ENCODE results near the gene ZAR1.

The ZAR1 gene

DNA sequence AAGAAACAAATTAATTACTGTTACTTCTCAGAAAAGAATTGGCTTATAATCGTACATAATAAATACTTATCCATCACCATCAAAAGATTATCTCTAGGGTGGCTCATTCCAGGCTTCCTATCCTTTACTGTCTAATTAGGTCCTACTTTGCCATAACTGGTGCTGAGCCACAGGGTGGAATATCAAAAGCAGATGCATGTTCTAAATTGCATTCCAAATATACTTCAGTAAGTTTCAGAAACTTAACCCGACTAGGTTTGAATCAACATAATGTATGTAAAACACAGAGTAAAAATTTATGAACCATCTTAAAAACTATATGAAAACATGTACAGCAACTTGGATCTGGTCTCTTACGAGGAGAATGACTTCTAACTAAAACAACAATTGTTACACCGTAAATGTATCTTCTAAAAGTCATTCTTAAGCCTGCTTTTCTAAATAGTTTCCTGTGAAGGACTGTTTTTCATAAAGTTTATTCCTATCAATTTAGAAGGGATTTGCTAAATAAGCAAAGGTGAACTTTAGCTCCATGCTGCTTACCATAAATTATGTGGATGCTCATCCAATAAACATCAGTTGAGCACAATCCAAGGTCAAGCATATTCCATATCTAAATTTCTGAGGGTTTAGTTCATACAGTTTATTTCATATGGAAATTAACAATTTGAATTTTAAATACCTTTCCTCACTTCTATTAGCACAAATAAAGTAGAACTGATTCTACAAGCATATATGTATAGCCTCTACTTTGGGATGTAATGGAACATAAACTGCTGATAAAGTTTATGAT lies 13.4 kb downstream of the ZAR1 start:
- Histone ChIP-seq H3K36me3 (ENCODE audit: insufficient read depth, insufficient read length, low read length) (peaks cover 35% of the 10 kb centered on the region), H3K4me3 (ENCODE audit: insufficient read length, low read depth) (no peak overlapping the region)
- DNase-seq (ENCODE audit: low read depth, low spot score) = no peak

GRCh38 chr4:48504026-48504330 lies 13.9 kb downstream of the ZAR1 start:
- DNase-seq (ENCODE audit: low read depth, low spot score) = no peak
- Histone ChIP-seq H3K4me3 (ENCODE audit: insufficient read length, low read depth) (no peak overlapping the region), H3K9ac (ENCODE audit: insufficient read length, low read depth) (no peak overlapping the region), H3K27me3 (ENCODE audit: insufficient read depth, insufficient read length) (no peaks in the 10 kb centered on the region), H3K4me1 (ENCODE audit: insufficient read depth, insufficient read length) (no peaks in the 10 kb centered on the region), H3K9me3 (ENCODE audit: insufficient read depth, low read length) (no peaks in the 10 kb centered on the region), H3K36me3 (ENCODE audit: insufficient read depth, insufficient read length, low read length) (peaks cover 40% of the 10 kb centered on the region)
- TF ChIP-seq YY1 (IDR thresholded peaks at IDR 0.05; ENCODE audit: insufficient read depth, insufficient read length) = no peak
- TF ChIP-seq ZNF274 (IDR thresholded peaks at IDR 0.05; ENCODE audit: low read depth, low read length) = no peak
- no peak for TF ChIP-seq SUZ12 (IDR thresholded peaks at IDR 0.05; ENCODE audit: extremely low read depth, insufficient read depth, insufficient read length)

More for the DNA sequence above, 13.4 kb downstream of the ZAR1 start:
- Histone ChIP-seq H3K9me3 (ENCODE audit: insufficient read depth, low read length) (no peaks in the 10 kb centered on the region), H3K9ac (ENCODE audit: insufficient read length, low read depth) (no peak overlapping the region), H3K27me3 (ENCODE audit: insufficient read depth, insufficient read length) (no peaks in the 10 kb centered on the region), H3K4me1 (ENCODE audit: insufficient read depth, insufficient read length) (no peaks in the 10 kb centered on the region)
- TF ChIP-seq SUZ12 (IDR thresholded peaks at IDR 0.05; ENCODE audit: extremely low read depth, insufficient read depth, insufficient read length) (no peak), YY1 (IDR thresholded peaks at IDR 0.05; ENCODE audit: insufficient read depth, insufficient read length) (no peak), ZNF274 (IDR thresholded peaks at IDR 0.05; ENCODE audit: low read depth, low read length) (no peak)

- no peak overlapping the region for H3K4me3 ChIP-seq (ENCODE audit: insufficient read length, low read depth)
- no peaks in the 10 kb centered on the region for H3K4me1 ChIP-seq (ENCODE audit: insufficient read depth, insufficient read length)
- H3K9ac ChIP-seq (ENCODE audit: insufficient read length, low read depth) = no peak overlapping the region
- H3K27me3 ChIP-seq (ENCODE audit: insufficient read depth, insufficient read length) = no peaks in the 10 kb centered on the region
- no peak for TF ChIP-seq ZNF274 (IDR thresholded peaks at IDR 0.05; ENCODE audit: low read depth, low read length)
- TF ChIP-seq YY1 (IDR thresholded peaks at IDR 0.05; ENCODE audit: insufficient read depth, insufficient read length) = no peak
- no peak for TF ChIP-seq SUZ12 (IDR thresholded peaks at IDR 0.05; ENCODE audit: extremely low read depth, insufficient read depth, insufficient read length)
- DNase-seq (ENCODE audit: low read depth, low spot score) = no peak
- peaks cover 38% of the 10 kb centered on the region for H3K36me3 ChIP-seq (ENCODE audit: insufficient read depth, insufficient read length, low read length)
- no peaks in the 10 kb centered on the region for H3K9me3 ChIP-seq (ENCODE audit: insufficient read depth, low read length)
Observed at GRCh38 chr4:48504352-48504751, 14.3 kb downstream of the ZAR1 start.

DNA sequence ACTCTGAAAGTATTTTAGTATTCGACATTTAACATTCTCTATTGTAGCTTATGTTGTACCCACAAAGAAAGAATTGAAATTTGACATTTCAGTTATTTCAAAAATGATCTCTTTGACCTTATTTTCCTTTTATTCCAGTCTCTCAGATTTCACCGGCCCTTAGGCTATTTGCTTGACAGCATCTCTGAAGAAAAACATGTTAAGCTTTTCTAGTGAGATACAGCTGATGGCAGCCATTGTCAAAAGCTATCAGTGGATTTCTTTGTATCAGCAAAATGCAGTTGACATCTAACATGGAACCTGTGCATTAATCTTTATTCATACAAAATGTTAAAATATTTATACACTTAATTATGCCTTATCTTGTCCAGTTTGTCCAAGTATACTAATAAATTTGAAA lies 16.7 kb downstream of the ZAR1 start:
- H3K9ac ChIP-seq (ENCODE audit: insufficient read length, low read depth) = no peak overlapping the region
- no peaks in the 10 kb centered on the region for H3K4me1 ChIP-seq (ENCODE audit: insufficient read depth, insufficient read length)
- DNase-seq (ENCODE audit: low read depth, low spot score) = no peak
- no peak overlapping the region for H3K4me3 ChIP-seq (ENCODE audit: insufficient read length, low read depth)
- H3K36me3 ChIP-seq (ENCODE audit: insufficient read depth, insufficient read length, low read length) = peaks cover 51% of the 10 kb centered on the region
- TF ChIP-seq ZNF274 (IDR thresholded peaks at IDR 0.05; ENCODE audit: low read depth, low read length) (no peak), YY1 (IDR thresholded peaks at IDR 0.05; ENCODE audit: insufficient read depth, insufficient read length) (no peak), SUZ12 (IDR thresholded peaks at IDR 0.05; ENCODE audit: extremely low read depth, insufficient read depth, insufficient read length) (no peak)
- H3K27me3 ChIP-seq (ENCODE audit: insufficient read depth, insufficient read length) = no peaks in the 10 kb centered on the region
- H3K9me3 ChIP-seq (ENCODE audit: insufficient read depth, low read length) = no peaks in the 10 kb centered on the region

GRCh38 chr4:48509543-48509942 lies 19.5 kb downstream of the ZAR1 start:
- DNase-seq (ENCODE audit: low read depth, low spot score) = no peak
- Histone ChIP-seq H3K9me3 (ENCODE audit: insufficient read depth, low read length) (no peaks in the 10 kb centered on the region), H3K9ac (ENCODE audit: insufficient read length, low read depth) (no peak overlapping the region), H3K27me3 (ENCODE audit: insufficient read depth, insufficient read length) (no peaks in the 10 kb centered on the region), H3K4me1 (ENCODE audit: insufficient read depth, insufficient read length) (no peaks in the 10 kb centered on the region), H3K36me3 (ENCODE audit: insufficient read depth, insufficient read length, low read length) (peaks cover 58% of the 10 kb centered on the region), H3K4me3 (ENCODE audit: insufficient read length, low read depth) (no peak overlapping the region)
- TF ChIP-seq ZNF274 (IDR thresholded peaks at IDR 0.05; ENCODE audit: low read depth, low read length) = no peak
- no peak for TF ChIP-seq YY1 (IDR thresholded peaks at IDR 0.05; ENCODE audit: insufficient read depth, insufficient read length)
- no peak for TF ChIP-seq SUZ12 (IDR thresholded peaks at IDR 0.05; ENCODE audit: extremely low read depth, insufficient read depth, insufficient read length)

- TF ChIP-seq YY1 (IDR thresholded peaks at IDR 0.05; ENCODE audit: insufficient read depth, insufficient read length) (no peak), SUZ12 (IDR thresholded peaks at IDR 0.05; ENCODE audit: extremely low read depth, insufficient read depth, insufficient read length) (no peak), ZNF274 (IDR thresholded peaks at IDR 0.05; ENCODE audit: low read depth, low read length) (no peak)
- DNase-seq (ENCODE audit: low read depth, low spot score) = no peak
- H3K4me3 ChIP-seq (ENCODE audit: insufficient read length, low read depth) = no peak overlapping the region
- no peaks in the 10 kb centered on the region for H3K4me1 ChIP-seq (ENCODE audit: insufficient read depth, insufficient read length)
- no peaks in the 10 kb centered on the region for H3K27me3 ChIP-seq (ENCODE audit: insufficient read depth, insufficient read length)
- H3K9me3 ChIP-seq (ENCODE audit: insufficient read depth, low read length) = no peaks in the 10 kb centered on the region
- no peak overlapping the region for H3K9ac ChIP-seq (ENCODE audit: insufficient read length, low read depth)
- peaks cover 37% of the 10 kb centered on the region for H3K36me3 ChIP-seq (ENCODE audit: insufficient read depth, insufficient read length, low read length)
Observed at GRCh38 chr4:48518143-48518542, 28.1 kb downstream of the ZAR1 start.

DNA sequence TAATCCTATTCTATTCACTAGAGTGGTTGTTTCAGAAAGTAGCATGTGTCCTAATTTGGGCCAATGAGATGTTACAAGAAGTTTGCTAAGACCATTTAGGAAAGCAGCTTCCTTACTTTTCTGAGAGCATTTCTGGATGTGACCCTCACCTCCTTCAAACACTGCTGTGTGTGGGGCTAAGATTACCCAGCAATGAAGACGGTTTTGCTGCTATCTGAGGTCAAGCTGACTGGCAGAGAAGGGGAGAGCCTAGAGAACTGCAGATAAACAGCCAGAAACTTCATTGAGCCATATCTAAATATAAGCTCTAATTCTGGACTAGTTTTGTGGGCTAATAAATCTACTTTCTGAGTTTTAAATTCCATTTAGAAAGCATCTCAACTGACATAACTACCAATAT lies 36.4 kb downstream of the ZAR1 start:
- TF ChIP-seq YY1 (IDR thresholded peaks at IDR 0.05; ENCODE audit: insufficient read depth, insufficient read length) (no peak), ZNF274 (IDR thresholded peaks at IDR 0.05; ENCODE audit: low read depth, low read length) (no peak), SUZ12 (IDR thresholded peaks at IDR 0.05; ENCODE audit: extremely low read depth, insufficient read depth, insufficient read length) (no peak)
- Histone ChIP-seq H3K9me3 (ENCODE audit: insufficient read depth, low read length) (no peaks in the 10 kb centered on the region), H3K9ac (ENCODE audit: insufficient read length, low read depth) (no peak overlapping the region), H3K36me3 (ENCODE audit: insufficient read depth, insufficient read length, low read length) (peaks cover 52% of the 10 kb centered on the region), H3K4me3 (ENCODE audit: insufficient read length, low read depth) (no peak overlapping the region), H3K4me1 (ENCODE audit: insufficient read depth, insufficient read length) (no peaks in the 10 kb centered on the region), H3K27me3 (ENCODE audit: insufficient read depth, insufficient read length) (no peaks in the 10 kb centered on the region)
- no peak for DNase-seq (ENCODE audit: low read depth, low spot score)
